AG09319 (cell line): ENCODE data around the gene CREB3L4.

Experiments
- DNase-seq: peaks from one replicate; pipeline ENCODE4 v3.0.0-alpha.2; 2010; ENCODE audit warnings: low read depth; ENCODE audit errors: extremely low read depth
- TF ChIP-seq, protein P1 (sequence below): IDR thresholded peaks from 2 replicates; pipeline ENCODE4 v1.5.1; 2011; ENCODE audit warnings: low read depth, mild to moderate bottlenecking, inconsistent platforms, low read length, moderate library complexity

CREB3L4 gene, protein sequence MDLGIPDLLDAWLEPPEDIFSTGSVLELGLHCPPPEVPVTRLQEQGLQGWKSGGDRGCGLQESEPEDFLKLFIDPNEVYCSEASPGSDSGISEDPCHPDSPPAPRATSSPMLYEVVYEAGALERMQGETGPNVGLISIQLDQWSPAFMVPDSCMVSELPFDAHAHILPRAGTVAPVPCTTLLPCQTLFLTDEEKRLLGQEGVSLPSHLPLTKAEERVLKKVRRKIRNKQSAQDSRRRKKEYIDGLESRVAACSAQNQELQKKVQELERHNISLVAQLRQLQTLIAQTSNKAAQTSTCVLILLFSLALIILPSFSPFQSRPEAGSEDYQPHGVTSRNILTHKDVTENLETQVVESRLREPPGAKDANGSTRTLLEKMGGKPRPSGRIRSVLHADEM

DNA sequence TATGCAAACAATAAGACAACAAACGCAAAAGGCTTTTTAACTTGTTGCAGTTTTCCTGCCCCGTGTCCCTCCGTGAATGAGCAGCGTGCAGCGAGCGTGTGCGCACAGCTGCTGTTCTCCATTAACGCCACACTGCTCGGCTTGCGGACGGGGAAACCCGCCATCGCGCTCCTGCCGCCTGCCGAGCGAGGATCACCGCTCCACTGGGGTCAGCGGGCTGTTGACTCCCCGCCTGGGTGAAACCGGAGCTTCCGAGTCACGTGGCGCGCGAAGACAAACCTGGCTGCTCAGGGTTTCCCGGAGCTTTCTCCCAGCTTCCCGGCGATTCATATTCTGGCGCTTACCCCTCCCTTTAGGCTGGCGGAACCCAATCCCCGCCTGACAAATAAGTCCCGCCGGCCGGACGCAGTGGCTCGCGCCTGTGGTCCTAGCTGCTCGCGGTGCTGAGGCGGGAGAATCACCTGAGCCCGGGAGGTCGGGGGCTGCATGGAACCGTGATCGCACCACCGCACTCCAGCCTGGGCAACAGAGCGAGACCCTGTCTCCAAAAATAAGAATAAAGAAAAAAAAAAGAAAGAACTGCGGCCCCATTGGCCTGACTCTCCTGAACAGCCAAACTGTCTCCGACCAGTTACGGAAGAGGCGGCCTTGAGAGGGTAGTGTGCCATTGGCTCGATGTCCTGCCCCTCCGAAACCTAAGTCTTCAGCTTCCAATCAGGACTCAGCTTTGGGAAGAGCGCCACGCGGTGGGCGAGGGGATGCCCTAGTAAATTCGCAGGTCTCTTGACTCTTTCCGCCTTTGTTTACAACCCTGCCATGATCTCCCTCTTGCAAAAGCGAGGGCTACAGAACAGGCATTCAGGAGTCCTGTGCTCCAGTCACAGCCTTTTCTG, at the start of gene CREB3L4:
TSS of gene CREB3L4 (plus strand) at position 796 of the 893 bp plus-strand sequence. CDS start 624 bp downstream, outside the sequence.
- DNase-seq = peak; percentile 93
- TF ChIP-seq, protein P1, sequence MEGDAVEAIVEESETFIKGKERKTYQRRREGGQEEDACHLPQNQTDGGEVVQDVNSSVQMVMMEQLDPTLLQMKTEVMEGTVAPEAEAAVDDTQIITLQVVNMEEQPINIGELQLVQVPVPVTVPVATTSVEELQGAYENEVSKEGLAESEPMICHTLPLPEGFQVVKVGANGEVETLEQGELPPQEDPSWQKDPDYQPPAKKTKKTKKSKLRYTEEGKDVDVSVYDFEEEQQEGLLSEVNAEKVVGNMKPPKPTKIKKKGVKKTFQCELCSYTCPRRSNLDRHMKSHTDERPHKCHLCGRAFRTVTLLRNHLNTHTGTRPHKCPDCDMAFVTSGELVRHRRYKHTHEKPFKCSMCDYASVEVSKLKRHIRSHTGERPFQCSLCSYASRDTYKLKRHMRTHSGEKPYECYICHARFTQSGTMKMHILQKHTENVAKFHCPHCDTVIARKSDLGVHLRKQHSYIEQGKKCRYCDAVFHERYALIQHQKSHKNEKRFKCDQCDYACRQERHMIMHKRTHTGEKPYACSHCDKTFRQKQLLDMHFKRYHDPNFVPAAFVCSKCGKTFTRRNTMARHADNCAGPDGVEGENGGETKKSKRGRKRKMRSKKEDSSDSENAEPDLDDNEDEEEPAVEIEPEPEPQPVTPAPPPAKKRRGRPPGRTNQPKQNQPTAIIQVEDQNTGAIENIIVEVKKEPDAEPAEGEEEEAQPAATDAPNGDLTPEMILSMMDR = peak; percentile 57

DNA sequence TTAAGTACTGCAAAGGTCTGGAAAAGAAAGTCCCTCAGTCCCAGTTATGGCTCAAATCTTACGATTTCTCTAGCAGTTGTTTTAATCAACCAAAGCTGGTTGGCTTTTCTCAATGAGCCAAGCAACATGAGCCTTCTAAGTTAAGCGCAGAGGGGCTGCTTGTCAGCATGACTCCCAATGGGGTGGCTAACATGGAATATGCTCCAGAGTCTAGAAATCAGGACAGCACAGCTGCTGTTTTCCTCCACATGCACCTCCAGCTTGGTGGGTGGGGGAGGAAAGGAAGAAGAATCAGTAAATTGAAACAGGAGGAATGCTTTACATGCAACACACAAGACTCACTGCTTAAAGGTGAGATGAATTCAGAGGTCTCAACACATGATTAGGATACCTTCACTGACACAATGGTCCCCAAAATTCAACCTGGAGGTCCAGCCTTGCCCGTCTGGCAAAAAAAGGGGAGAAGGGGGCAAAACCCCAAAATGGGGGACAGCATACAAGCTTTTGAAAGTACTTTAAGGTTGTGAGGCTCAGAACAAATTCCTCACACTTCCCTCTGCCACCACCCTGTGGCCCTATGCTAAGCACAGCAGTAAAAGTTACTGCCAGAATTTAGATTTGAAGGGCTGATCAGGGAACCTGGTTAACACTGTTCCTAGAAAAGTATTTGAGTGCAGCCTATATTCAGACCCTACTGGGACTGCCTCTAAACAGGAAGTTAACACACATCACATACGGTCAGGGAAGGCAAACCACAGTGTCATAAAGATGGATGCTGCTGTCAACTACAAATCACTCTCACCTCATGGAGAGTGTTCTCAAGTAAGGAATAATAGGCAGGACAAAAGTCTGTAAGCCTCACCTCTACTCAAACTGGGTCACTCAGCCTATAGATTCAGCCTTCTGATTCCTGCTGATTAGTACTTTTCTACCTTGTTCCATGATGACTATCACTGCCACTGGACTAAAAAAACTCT, 47.5 kb upstream of the CREB3L4 start:
- DNase-seq = no peak
- TF ChIP-seq, protein P1 = peak; percentile 36

DNA sequence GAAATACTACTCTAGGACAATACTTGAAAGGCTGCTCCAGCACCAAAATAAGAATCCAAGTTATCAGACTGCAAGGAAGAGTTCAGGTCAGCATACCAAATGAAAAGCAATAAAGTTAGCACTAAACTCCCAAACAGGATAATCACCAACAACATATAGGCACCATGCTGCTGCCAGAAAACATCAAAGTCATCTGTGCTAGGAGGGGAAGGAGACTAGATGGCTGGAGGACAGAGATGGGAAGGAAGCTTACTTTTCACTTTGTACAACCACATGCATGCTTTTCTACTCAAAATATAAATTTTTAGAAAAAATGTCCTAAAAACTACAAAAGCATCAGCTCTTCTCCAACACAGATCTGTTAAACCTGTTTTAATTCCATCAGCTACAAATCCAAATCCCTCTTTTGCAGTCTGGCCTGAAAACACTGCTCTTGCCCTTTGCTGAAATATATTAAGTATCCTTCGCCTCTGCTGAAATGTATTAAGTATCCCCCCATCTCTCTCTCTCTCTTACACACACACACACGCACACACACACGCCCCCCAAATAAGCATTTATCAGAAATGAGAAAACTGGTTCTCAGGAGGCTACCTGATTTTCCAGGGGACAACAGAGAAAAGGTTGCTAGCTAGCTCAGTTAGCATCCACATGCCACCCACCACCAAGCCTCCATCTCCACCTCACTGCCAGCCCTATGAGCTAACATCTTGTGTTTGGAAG, 46.5 kb upstream of the CREB3L4 start:
- DNase-seq = no peak
- TF ChIP-seq, protein P1 = no peak

DNA sequence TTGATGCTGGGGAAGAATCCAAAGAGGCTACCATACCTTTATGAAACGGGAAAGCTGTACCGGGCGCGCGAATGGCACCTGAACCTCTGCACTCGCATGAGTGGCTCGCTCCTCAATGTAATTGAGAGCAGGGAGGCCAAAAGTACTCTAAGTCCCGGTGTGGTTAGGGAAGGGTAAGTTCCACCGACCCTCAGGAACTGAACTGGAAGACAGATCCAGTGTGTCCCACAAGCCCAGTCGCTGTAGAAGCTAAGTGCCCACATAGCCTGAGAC, 46.0 kb upstream of the CREB3L4 start:
- no peak for DNase-seq
- TF ChIP-seq, protein P1 = no peak

DNA sequence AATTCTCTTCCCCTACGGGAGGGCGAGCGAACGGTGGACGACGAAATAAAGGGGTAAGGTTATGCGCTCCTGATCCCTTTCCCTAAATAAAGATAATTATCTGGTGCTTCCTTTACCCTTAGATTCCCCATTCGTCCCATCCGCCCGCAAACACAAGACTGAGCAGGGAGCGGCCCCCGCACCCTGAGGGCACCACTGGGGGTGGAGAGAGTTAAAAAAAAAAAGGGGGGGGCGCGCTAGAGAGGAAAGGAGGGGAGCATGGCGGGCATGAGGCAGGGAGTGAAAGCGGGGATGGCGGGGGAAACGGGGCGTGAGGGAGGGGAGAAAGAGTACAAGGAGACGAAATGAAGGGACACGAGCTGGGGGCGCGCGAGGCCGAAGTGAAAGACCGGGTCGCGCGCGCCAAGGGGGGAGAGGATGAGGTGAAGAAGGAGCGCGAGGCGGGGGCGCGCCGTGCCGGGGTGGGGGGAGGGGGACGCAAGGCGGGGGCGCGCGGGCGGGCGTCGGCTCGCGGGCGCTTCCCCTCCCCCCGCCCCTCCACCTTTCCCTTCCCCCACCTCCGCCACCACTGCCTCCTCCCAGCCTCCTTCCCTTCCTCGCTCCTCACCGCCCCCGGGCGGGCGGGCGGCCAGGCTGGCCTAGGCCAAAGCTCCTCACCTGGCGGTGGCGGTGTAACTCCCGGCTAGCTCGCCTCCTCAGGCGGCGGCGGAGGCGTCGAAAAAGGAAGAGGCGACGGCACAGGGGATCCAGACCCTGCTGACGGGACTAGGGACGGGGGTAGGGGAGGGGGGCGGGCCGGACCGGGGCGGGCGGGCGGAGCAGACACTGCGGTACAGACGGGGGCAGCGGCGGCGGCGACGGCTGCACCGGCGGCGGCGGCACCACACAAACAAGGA, 45.4 kb upstream of the CREB3L4 start:
- DNase-seq = no peak
- TF ChIP-seq, protein P1 = no peak; the same call in 1 of the 2 replicates
